ENCODE data around the gene PTPN3.

GRCh38 chr9:109458453-109459211, 39.5 kb downstream of the PTPN3 start:
- TF ChIP-seq CTCF (conservative IDR thresholded peaks at IDR 0.05 in 1 of 2, IDR thresholded peaks at IDR 0.05 in 1 of 2; ENCODE audit: low read depth in 1 of 2, low read length in 2 of 2), result no peak
- TF ChIP-seq EZH2 (IDR thresholded peaks at IDR 0.05; ENCODE audit: low read length, missing control alignments), result no peak
